ENCODE results near the gene MYL2. TPM values are rescaled to one million over a fixed set of nuclear protein-coding genes. Genes with fewer than 3 reads are reported as not detected.

MYL2 gene
- total and polyA plus RNA-seq, 9 of the 15 experiments (the other 6 are each of a cell fraction or from before 2014, with no cell fraction given), result not detected

- POLR2A ChIA-PET, result interaction anchor here (0.6 kb wide), 2 partner anchors 272 to 580 kb away, joined by 3 read pairs; no protein-coding TSS in a partner anchor
- CTCF ChIA-PET (ENCODE audit: low intra/inter-chr PET ratio), result no interaction called here
These were observed 4.0 kb downstream of the MYL2 start for GRCh38 chr12:110916295-110916875.

More at GRCh38 chr12:110916295-110916875, 4.0 kb downstream of the MYL2 start:
- Histone ChIP-seq H3K79me2 (ENCODE audit: control insufficient read depth, insufficient read depth, low read length) (no peaks in the 10 kb centered on the region), H3K4me1 (replicated peaks in 1 of 2; ENCODE audit: control insufficient read depth in 2 of 2, insufficient read depth in 2 of 2, low read length in 2 of 2) (no peaks in the 10 kb centered on the region), H3K9me3 (replicated peaks; ENCODE audit: control insufficient read depth, insufficient read depth, low read depth, low read length) (no peaks in the 10 kb centered on the region), H3K4me3 (no peak overlapping the region), H3K27ac (ENCODE audit: extremely low read depth, low read depth, low read length) (no peak overlapping the region), H3K4me2 (ENCODE audit: insufficient read depth, low read length) (no peak overlapping the region), H3K9ac (ENCODE audit: insufficient read depth in 1 of 2, low read depth in 2 of 2, low read length in 2 of 2) (no peak overlapping the region), H4K20me1 (replicated peaks; ENCODE audit: control insufficient read depth, insufficient read depth, low read length) (no peaks in the 10 kb centered on the region), H3K27me3 (ENCODE audit: control insufficient read depth in 2 of 2, insufficient read depth in 2 of 2, low read length in 2 of 2) (peaks cover 22 to 55% of the 10 kb centered on the region in 2 experiments), H2AFZ (ENCODE audit: low read depth, low read length) (no peak overlapping the region), H3K36me3 (ENCODE audit: control insufficient read depth, insufficient read depth, low read length) (no peaks in the 10 kb centered on the region), H3K9me1 (ENCODE audit: control insufficient read depth, insufficient read depth, low read length) (no peaks in the 10 kb centered on the region)
- 0% methylated on average over 3 of the region's 3 CpGs for WGBS (ENCODE audit: insufficient coverage, low coverage, missing lambda C conversion rate)
- intact Hi-C loops (cut with micrococcal nuclease), result no loop called here
- FAIRE-seq (no peak), DNase-seq (ENCODE audit: extremely low read depth in 1 of 4, low spot score in 3 of 4) (no peak), ATAC-seq (no peak)
- in situ Hi-C loops (cut with MboI), result no loop called here
- TF ChIP-seq HMGN3 (IDR thresholded peaks at IDR 0.05; ENCODE audit: borderline replicate concordance, extremely low read depth, insufficient read length, low read depth, low read length) (no peak), ZNF408 (CRISPR knock-in tag; IDR thresholded peaks at IDR 0.05; ENCODE audit: low read depth) (no peak), ZNF280A (IDR thresholded peaks at IDR 0.05; ENCODE audit: low read depth, partially characterized antibody) (no peak), ZFPM2 (CRISPR knock-in tag; IDR thresholded peaks at IDR 0.05) (no peak), ILK (tag; IDR thresholded peaks at IDR 0.05; ENCODE audit: borderline replicate concordance, low read depth) (no peak), PBX2 (CRISPR knock-in tag; IDR thresholded peaks at IDR 0.05; ENCODE audit: low read depth) (no peak), PBX2 (tag; conservative IDR thresholded peaks at IDR 0.05; ENCODE audit: low read depth) (no peak), DIDO1 (tag; IDR thresholded peaks at IDR 0.05; ENCODE audit: low read depth) (no peak), U2AF2 (optimal IDR thresholded peaks at IDR 0.05; ENCODE audit: low read depth, low read length) (no peak), STAG1 (CRISPR knock-in tag; IDR thresholded peaks at IDR 0.05; ENCODE audit: borderline replicate concordance) (no peak), MYBL2 (IDR thresholded peaks at IDR 0.05; ENCODE audit: low read depth) (no peak), MYBL2 (CRISPR knock-in tag; IDR thresholded peaks at IDR 0.05; ENCODE audit: borderline replicate concordance) (no peak), ETV5 (CRISPR knock-in tag; IDR thresholded peaks at IDR 0.05; ENCODE audit: low read depth) (no peak)
- no TSS peak for BruUV-seq (replicated peaks)
